HK-2 (cell line): ENCODE results near the gene GTPBP2.

Source experiments
- DNase-seq: peaks from one replicate; pipeline ENCODE4 v3.0.0-alpha.2; 2018; ENCODE audit not compliant: unreplicated experiment

Gene GTPBP2, protein sequence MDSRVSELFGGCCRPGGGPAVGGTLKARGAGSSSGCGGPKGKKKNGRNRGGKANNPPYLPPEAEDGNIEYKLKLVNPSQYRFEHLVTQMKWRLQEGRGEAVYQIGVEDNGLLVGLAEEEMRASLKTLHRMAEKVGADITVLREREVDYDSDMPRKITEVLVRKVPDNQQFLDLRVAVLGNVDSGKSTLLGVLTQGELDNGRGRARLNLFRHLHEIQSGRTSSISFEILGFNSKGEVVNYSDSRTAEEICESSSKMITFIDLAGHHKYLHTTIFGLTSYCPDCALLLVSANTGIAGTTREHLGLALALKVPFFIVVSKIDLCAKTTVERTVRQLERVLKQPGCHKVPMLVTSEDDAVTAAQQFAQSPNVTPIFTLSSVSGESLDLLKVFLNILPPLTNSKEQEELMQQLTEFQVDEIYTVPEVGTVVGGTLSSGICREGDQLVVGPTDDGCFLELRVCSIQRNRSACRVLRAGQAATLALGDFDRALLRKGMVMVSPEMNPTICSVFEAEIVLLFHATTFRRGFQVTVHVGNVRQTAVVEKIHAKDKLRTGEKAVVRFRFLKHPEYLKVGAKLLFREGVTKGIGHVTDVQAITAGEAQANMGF

GRCh38 chr6:43629104-43629504 is at the start of gene GTPBP2:
Gene GTPBP2 (minus strand): TSS chr6:43629264. CDS start chr6:43629162, 102 bp downstream.
- DNase-seq = peak; percentile 98

DNA sequence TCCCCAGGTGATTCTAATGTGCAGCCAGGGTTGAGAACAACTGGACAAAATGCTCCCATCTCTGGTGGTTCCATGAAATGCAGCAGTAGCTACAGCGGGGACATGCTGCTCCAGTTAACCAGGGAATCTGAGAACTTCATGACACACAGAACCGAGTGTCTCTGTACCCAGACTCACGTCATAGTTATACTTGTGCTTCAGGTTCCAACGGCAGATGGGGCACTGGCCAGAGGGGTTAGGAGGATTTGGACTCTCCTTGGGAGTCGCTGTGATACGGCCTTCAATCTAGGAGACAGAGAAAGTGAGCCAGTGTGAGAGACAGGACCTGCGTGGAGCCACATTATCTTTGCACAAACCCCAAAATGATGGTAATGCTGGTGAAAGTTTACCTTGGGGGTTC is 49.3 kb upstream of the GTPBP2 start:
- no peak for DNase-seq

DNA sequence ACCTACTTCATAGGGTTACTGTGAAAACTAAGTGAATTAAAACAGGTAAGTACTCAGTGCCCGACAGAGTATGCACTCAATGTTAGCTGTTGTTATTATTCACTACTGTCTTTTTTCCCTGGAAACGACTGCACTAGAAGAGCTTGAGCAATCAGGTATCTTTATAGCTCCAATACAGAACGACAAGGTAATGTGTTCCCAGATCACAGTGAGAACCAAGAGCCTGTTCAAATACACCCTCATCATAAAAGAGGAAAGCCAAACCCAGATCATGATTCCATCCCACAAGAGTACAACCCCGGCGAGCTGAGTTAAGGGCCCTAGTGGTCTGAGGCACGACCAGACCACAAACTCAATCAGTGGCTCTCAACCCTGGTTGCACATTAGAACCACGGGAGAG is 48.7 kb upstream of the GTPBP2 start:
- no peak for DNase-seq

DNA sequence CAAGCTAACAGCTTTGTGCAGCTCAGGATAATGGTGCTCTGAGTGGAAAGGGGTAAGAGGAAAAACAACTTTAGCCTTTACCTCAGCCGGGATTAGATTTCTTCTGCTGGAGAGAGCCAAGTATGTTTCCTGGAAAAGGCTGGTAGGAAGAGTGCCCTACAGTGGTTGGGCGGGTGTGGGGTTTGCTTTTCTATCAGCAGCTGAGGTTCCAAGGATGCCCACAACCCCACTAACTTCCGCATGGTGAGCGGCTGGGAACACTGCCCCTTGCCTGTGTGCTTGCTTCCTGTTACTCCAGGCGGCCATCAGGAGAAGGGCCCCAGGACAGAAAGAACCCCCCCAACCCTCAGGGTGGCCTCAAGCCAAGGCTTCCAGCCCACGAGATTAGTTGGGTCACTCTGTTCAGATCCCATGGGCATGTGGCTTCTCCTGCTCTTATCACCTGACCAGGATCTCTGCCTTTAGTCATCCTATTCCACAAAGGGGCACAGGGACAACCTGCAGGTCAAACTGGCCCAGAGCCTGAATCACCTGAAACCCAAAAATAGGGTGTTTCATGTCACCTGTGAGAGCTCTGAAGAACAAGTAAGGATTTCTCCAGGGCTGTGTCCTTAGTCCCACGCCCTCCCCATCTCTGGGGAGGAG is 48.0 kb upstream of the GTPBP2 start:
- no peak for DNase-seq

- DNase-seq = no peak
Measured at GRCh38 chr6:43674921-43675320, 45.9 kb upstream of the GTPBP2 start.

DNA sequence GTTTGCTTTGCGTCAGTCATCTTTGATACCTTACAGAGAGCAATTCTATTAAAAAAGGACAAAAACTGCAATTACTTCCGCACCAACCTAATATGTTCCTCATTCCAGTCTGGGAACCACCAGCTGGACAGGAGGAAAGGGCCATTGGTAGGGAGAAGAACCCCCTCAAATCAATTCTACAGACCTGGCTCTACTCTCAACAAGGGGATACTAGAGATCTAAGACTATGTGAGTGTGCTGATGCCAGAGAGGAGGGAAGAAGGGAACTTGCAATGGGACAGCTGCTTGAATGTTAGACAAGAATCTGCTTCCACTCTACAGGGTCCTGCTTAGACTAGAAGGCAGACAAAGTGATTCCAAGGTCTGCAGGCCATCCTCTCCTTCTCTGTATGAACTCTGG is 45.2 kb upstream of the GTPBP2 start:
- no peak for DNase-seq

- DNase-seq = no peak
Measured at GRCh38 chr6:43673444-43674084, 44.5 kb upstream of the GTPBP2 start.

GRCh38 chr6:43671801-43672690 is 43.0 kb upstream of the GTPBP2 start:
- DNase-seq = no peak

DNA sequence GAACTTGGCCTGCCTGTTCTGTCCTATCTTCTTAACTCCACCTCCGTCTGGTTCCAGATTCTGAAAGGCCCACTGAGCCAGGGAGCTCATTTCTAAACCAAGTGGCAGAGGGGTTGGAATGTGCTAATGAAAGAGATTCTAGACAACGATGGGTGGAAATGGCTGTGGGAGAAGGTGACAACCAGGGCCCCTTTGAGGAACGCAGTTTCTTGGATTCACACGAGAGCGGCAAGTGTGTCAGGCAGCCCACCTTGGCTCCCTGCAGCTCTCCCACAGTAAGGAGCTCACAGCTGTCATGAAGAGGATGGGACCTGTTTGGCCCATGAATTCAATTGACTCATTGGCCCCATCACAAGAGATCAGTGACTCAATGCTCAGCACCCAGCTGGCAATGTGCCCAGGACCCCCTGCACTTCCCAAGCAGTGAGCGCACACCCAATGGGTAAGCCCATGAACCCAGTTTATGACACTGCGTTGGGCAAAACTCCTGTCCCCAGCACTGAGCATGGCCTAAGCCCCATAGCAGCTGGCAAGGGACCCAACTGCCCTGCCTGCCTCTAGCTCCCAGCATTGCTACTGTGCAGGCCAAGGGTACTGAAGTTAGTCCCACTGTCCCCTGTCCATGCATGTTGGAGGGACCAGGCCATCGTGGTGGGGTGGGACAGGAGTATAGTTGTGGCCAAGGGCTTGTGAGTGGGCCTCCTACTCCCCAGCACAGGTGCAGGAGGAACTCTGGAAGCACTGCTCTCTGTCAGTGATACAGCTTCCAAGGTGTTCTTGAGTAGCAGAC is 42.1 kb upstream of the GTPBP2 start:
- no peak for DNase-seq

- no peak for DNase-seq
Measured at GRCh38 chr6:43670623-43670986, 41.5 kb upstream of the GTPBP2 start.

DNA sequence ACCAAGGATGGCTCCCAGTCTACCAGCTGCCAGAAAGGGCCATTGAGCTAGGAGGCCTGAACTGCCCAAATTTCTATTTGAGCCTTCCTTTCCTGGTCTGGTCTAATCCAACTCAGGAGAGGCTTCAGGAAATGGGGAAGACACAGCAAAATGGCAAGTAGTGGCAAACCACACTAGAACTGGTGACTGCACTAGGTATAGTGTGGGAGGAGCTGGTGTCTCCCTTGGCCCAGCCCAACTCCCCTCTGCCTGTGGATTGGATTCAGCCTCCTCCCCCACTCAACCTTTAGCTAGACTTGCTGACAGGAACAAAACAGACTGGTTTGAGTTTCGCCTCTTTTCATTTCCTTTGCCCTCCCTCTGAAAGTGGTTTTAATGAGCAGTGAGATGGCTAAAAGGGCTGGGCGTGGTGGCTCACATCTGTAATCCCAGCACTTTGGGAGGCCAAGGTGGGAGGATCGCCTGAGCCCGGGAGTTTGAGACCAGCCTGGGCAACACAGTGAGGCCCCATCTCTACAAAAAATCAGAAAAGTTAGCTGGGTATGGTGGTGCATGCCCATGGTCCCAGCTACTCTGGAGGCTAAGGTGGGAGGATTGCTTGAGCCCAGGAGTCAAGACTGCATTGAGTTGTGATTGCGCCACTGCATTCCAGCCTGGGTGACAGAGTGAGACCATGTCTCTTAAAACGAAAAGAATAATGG is 41.0 kb upstream of the GTPBP2 start:
- peak; percentile 35 for DNase-seq

DNA sequence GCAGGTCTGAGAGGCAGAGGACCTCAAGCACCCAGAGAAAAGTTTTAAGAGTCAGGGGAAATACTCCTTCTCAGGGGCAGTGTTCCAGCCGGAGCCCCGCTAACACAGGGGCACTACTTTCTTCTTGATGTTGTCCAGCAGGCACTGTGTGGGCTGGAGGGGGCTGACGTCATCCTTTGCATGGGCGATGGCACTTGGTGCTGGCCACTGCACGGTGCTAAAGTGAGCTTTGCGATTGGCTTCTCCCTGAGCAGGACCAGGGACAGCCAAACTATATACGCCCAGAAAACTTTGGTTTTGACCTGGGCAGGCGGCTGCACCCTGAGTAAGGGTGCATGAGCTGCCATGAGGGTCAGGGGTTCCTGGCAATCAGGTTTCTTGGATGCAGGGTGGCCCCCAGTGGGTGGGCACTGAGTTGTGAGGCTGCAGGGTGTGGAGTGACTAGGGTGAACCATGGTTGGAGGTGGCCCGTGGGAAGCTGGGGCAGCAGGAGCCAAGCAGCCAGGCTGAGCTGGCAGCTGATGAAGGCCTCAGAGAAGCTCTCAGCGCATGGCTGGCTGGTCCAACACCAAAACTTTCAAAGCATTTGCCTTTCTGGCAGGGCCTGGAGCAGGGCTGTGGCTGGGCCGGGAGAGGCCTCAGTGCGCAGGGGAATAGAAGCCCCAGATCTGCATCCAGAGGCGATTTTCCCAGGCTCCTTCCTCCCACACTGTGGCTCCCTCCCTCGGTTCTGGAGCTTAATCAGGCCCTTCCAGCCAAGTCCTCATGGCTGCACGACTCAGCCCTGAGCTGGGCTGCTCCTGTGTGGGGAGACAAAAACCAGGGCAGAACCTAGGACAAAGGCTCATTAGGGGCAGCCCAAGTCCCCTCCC is 40.2 kb upstream of the GTPBP2 start:
- DNase-seq = peak; percentile 27

GRCh38 chr6:43668151-43669028 is 39.3 kb upstream of the GTPBP2 start:
- DNase-seq = peak; percentile 51

- peak; percentile 88 for DNase-seq
Measured at GRCh38 chr6:43667245-43668150, 38.4 kb upstream of the GTPBP2 start.

GRCh38 chr6:43666196-43666920 is 37.3 kb upstream of the GTPBP2 start:
- DNase-seq = no peak

DNA sequence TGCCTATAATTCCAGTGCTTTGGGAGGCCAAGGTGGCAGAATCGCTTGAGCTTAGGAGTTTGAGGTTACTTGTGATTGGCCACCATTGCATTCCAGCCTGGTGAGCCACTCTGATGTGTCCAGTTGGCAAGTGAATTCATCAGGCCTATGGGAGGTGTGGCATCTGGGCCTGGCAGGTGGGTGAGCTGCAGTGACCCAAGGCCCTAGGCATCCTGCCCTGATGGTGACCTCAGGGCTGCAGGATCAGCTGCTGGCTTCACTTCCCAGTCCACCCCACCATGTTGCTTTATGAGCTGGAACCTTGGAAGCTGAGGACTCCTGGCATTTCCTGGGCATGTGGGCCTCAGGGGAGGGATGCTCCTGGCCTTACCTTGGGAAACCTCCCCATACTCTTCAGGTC is 36.3 kb upstream of the GTPBP2 start:
- DNase-seq = peak; percentile 63
